Globus pallidus (tissue), 1 donor: ENCODE results near the gene COG6.

ENCODE experiments used
- DNase-seq: peaks from one replicate; pipeline ENCODE4 v3.0.0-alpha.2; 2015; ENCODE audit warnings: low spot score

Gene COG6

DNA sequence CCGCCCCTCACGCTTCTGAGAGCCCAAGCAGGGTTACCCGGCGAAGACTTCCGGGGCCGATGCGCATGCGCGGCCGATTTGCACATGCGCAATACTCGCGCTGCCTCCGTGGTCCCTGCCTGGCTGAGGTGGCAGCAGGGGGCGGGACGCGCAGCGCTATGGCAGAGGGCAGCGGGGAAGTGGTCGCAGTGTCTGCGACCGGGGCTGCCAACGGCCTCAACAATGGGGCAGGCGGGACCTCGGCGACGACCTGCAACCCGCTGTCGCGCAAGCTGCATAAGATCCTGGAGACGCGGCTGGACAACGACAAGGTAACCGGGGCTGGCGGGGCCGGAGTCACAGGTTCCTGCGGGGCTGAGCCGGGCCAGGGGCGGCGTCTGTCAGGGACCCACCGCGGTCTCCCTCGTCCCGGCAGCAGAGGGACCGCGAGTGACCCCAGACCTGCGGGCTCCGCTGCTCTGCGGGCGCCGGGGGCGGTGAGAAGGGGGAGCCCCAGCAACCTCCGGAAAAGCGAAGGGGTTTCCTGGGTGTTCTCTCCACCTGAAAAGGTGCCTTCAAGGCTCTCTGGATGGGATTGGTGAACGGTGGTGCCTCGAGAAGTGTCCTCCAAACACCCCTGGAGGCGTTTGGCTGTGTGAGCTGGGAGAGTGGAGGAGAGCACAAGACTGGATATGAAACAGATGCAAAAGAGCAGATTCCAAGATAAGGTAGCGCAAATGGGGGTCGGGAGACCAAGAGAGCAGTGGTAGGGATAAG is at the start of gene COG6:
Gene COG6 (plus strand): TSS at position 94 of the 756 bp plus-strand sequence. CDS start 65 bp downstream, at position 159.
- peak; percentile 89 for DNase-seq

DNA sequence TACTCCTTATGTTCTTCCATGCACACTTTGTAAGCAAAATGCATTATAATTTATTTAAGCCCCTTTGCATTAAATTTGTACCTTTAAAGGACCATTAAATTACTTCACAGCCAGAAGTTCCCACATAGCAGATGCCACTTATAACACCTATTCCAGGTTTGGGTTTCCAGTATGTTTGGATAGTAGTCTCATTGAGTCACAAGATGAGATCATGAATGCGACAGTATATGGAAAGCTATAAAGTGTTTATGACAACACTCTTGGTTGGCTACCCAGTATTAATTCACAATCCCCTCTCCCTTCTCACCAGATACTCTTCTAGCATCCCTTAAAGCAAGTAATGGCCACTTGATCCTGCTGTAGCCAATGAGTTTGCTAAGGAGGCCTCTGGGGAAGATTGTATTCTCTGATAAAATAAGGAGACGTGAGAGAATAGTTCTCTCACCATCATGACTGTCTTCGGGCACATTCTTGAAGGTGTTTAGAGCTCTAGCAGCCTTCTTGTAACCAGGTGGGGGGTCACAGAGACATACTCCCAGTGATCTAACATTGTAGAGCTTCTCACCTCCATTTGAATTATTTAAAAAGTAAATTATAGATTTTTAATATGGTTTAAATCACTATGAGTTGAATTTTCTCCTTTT is 49.7 kb upstream of the COG6 start:
- DNase-seq: no peak

DNA sequence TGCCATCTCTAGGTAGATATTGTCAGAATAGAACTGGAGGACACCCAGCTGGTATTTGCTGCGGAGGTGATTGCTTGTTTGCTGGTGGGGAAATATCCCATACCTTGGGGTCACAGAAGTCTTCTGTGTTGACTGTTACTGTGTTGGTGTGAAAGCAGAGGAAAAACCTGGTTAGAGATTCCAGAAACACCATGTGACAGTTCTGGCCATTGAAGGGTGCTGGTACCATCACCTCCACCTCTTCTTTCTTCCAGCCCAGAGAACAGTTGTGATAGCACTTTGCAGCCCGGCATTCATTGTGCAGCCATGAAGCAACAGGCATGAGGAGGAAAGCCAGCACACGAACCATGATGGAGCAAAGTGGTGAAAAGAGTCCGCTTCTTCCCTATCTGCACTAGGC is 47.6 kb upstream of the COG6 start:
- no peak for DNase-seq

DNA sequence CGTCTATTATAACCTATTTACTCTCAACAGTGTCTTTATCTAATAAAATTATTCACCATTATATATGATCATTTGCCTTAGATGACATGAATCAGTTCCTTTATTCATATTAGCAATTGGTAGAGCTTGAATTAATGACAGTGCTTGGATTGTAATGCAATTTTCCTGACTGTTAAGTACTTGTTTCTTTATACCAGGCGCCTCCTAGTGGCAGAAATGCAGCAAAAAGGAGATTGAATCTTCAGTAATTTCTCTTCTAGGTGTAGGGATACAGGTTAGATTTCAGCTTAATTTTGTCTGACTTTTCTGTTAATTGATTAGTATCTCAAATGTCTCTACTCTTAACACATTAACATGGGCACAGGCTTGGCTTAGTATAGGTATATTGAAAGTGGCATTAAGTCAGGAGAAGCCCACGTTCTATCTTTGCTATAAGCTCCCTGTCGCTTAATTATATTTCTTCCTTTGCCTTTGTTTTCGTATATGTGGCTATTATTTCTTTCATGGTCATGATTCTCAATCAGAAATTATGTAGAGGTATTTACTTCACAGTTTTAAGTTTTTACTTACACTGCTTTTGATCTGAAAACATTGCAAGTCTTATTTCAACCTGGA is 43.3 kb upstream of the COG6 start:
- peak; percentile 76 for DNase-seq

DNA sequence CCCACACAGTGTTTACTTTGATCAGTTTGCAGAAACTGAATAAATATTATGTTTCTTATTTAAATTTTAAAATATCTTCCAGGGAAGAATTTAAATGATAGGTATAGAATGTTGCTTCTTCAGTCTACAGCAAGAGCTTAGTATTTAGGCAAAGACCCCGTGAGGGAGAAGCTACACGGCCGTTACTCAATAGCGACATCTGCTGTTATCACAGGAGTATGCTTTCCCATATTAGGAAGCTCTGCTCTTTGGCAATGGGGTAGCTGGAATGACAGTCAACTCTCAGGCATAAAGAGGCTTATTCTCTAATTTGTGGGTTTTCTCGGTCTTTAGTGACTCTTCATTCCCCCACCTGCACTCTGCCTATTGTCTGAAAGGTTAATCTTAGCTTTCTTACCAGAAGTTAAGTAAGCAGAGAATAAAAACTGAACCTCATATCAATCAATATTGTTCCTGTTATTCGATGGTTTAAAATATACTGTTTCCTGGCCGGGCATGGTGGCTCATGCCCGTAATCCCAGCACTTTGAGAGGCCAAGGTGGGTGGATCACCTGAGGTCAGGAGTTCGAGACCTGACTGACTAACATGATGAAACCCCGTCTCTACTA is 39.3 kb upstream of the COG6 start:
- DNase-seq: peak; percentile 79

DNA sequence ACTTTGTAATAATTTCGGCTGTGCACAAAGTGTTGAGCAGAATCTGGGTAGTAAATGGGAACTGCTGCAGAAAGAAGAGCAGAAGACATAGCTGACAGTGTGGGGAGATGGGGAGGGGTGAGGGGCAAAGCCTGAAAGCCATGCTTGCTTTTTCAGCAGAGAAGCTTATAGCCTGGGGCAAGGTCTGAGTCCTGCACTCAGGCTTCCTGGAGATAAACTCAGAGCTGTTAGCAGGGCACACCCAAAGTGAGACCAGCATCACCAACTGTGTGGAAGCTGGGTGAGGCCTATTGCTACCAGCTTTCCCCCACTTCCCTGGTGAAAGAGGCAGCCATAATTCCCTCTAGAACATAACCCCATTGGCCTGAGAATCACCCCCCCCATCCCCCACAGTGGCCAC is 36.9 kb upstream of the COG6 start:
- DNase-seq: no peak

DNA sequence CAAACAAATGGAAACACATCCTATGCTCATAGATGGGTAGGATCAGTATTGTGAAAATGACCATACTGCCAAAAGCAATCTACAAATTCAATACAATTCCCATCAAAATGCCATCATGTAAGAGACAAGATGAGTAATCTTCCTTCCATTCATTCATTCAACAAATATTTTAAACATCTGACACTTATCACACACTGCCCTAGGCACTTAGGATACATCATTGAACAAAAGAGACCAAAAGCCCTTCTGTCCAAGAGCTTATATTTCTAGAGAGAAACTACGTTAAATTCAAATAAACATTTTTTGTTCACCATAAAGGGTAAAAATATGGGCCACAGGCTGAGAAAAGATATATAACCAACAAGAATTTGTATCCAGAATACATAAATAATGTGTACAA is 32.0 kb upstream of the COG6 start:
- no peak for DNase-seq

DNA sequence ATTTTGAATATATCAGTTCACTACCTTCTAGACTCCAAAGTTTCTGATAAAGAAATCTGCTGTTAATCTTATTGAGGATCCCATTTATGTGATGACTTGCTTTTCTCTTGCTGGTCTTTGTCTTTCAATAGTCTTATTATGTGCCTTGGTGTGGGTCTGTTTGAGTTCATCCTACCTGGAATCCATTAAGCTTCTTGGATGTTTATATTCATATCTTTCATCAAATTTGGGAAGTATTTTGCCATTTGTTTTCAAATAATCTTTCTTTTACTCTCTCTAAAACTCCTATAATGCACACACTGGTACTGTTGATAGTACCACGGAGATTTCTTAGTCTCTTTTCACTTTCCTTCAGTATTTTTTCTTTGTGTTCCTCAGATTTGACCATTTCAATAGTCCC is 24.2 kb upstream of the COG6 start:
- DNase-seq: no peak

DNA sequence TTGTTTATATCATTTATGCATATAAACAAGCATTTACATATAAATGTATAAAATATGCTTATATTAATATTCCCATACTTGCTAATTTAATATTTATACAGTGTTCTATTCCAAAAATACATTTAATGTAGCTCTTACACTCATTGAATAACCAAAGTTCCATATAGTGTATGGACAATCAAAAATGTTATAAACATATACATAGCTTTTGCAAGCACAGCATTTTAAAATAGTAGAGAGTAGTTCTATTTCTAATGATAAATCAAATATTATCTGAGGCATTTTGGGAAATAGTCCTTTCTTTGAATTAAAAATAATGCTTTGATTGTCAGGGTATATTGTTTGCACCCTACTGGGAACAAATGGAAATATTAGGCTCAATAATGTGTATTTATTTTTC is 22.5 kb upstream of the COG6 start:
- DNase-seq: no peak

DNA sequence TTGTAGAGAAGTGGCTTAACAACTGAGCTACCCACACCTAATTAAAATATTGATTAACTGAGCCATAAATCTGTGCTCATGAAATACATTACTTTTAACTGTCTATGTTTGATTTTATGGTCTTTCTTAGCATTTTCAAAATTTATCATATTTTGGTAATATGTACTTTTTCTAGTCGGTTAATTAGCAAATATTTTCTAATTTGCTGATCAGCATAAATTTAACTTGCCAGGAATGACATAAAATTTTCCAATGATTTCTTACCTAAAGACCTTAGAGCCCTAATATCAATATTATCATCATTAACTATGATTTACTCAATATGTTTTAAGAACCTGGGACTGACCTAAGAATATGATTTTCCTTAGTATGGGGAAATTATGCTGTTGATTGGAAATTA is 19.9 kb upstream of the COG6 start:
- no peak for DNase-seq

DNA sequence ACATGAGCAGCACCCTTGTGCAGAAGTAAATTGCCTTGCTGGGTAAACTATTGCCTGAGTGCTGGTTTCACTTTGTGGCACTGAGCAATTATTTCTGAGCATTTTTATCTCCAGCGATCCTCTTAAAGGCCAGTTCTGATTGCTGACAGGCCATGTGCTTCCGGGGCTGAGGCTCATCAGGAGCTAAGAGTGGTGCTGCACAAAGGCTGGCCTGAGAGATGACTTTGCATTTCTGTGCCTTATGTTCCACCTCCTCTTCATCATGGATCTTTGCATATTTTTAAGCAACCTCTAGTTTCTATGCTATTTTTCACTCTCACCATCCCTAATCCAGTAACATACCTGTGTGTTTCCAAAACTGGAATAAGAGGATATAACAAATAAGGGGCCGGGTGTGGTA is 17.6 kb upstream of the COG6 start:
- no peak for DNase-seq

DNA sequence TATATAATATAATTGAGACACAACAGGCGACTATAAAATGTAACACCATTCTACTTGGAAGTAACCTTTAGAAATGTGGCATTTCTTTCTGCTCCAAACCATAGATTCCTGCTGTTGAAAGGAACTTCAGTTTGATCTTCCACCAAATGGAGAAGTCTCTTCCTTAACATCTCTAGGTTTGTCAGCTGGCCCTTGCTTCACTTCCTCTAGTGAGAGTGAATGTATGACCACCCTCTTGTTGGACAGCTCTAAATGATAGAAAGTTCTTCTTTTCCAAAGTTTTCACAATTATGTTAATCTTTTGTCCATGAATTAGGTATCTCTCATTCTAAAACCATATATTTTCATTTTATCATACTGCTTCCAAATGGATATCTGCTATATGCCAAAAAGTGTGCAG is 13.8 kb upstream of the COG6 start:
- no peak for DNase-seq

DNA sequence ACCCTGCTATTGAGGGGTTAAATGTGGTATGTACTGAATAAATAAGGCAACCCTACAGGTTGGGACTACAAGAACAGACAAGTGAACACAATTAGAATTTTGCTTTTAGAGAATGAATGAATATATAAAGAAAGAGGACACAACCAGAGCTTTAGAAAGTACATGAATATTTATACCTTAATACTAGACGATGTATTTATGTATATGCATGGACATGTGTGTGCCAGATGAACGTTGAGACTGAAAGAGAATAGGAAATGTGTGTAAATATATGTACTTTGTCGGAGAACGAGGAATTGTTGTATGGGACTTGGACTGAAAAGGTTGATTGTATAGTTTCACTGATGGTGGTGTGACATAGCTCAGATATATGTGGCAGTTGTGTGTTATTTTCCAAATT is 9.3 kb upstream of the COG6 start:
- DNase-seq: no peak

DNA sequence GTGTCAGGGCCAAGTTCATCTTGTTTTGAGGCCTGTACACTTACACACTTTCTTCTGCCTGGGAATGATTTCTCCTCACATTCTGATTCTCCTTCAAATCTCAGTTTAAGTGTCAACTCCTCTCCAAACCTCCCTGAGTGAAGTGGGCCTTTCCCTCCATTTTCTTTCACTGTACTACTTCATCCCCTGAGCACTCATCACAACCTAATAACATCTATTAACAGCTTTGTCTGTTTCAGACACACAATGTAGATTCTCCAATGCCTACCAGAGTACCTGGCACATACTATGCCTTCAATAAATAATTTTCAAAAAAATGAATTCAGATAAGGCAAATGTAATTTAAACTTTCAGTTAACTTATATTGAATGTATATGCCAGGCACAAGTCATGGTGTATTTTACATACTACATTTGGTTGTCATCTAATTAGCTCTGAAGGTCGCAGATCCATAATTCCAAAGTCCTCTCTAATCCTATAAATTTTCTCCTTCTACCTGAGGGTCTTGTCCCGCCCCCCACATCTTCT is 357 bp upstream of the COG6 start:
- DNase-seq: no peak

DNA sequence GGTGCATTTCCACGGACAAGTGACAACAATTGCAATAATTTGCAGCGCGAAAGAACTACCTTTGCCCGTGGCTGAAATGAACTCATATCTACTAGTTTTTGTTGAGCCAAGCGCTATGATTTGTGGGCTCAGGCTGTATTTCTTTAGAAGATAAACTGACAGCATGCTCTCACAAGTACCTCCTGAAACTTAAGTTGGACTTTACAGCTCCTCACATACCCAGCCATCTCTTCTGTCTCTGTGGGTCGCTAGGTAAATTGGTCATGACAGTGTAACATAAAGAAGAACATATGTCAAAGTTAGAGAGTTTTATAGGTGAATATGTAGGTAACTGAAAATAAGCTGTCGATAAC is 839 bp downstream of the COG6 start:
- no peak for DNase-seq

DNA sequence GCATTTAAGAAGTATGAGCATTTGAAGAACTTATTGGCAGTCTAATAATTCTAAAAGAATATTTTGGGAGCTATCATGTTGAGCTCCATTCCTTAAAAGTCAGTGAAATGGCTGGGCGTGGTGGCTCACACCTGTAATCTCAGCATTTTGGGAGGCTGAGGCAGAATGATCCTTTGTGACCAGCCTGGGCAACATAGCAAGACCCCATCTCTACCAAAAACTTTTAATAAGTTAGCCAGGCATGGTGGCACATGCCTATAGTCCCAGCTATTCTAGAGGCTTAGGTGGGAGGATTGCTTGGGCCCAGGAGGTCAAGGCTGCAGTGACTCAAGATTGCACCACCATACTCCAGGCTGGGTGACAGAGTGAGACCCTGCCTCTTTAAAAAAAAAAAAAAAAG is 8.0 kb downstream of the COG6 start:
- DNase-seq: no peak

DNA sequence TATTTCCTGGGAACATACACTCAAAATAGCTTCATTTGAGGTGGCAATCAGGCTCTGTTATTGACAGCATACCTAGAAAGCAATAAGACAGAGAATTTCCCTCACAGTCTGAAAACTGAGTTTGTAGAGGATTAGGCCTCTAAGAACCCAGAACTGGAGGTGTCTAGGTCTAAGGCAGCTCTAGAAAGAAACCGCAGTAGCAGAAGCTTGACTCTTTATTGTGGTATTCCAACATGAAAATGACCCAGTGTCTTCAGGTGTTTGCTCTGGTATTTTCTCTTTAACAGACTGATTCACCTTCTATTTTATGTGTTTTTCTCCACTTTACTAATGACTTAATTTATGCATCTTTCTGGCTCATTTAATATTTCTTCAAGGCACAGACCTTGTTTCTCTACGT is 8.5 kb downstream of the COG6 start:
- no peak for DNase-seq

DNA sequence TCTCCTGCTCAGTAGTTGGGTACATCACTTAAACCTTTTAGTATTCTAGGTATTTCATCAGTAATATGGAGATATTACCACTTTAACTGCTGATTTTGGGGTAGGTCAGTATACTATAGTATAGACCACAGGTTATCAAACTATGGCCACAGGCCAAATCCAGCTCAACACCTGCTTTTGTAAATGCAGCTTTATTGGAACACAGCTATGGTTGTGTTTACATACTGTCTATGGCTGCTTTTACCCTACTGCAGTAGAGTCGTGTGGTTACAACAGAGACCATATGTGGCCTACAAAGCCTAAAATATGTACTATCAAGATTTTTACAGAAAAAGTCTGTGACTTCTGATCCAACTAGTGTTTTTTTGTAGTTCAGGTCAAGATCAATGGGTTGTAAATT is 10.3 kb downstream of the COG6 start:
- DNase-seq: no peak

DNA sequence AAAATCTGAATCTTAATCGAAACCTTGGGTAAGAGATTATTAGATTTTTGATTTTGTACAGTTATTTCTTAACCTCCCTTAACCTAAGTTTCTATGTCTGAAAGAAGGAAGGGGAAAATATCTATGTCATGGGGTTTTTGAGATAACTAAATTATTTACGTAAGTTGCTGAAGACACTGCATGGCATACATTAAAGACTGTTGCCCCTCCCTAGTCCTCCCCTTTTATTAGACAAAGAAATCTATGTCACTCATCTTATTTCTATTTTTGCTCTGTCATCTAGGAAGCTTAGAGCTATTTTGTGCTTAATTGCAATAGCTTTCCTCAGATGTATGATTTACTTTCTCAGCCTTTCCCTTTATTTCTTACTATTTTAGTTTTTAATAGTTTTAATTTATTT is 15.0 kb downstream of the COG6 start:
- DNase-seq: no peak

DNA sequence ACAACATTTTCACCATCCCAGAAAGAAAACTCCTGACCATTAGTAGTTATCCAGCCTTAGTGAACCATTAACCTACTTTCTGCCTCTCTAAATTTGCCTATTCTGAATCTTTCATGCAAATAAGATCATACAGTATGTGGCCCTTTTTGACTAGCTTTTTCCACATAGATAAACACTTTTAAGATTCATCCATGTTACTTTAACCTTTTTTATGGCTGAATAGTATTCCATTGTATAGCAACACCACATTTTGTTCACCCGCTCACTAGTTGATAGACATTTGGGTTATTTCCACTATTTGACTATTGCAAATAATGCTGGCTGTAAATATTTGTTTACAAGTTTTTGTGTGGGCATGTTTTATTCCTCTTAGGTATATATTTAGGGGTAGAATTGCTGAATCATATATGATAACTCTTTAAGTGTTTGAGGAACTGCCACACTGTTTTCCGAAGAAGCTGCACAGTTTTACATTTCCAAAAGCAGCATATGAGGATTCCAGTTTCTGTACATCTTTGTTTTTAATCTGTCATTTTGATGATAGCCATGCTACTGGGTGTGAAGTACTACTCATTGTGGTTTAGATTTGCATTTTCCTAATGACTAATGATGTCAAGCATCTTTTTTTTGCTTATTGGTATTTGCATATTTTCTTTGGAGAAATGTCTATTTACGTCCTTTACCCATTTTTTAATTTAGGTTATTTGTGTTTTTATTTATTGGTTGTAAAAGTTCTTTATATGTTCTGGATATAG is 17.1 kb downstream of the COG6 start:
- DNase-seq: no peak

DNA sequence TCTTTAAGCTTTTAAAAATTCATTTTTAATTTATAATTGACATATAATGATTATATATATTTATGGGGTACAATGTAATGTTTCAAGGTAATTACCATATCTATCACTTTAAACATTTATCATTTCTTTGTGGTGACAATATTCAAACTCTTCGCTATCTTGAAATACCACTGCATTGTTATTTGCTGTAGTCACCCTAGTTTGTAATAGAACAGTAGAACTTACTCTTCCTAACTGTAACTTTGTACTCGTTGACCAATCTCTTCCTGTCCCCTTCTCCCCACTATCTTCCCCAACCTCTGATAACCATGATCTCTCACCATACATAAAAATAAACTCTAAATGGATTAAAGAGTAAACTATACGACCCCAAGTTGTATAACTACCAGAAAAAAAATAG is 20.4 kb downstream of the COG6 start:
- no peak for DNase-seq

DNA sequence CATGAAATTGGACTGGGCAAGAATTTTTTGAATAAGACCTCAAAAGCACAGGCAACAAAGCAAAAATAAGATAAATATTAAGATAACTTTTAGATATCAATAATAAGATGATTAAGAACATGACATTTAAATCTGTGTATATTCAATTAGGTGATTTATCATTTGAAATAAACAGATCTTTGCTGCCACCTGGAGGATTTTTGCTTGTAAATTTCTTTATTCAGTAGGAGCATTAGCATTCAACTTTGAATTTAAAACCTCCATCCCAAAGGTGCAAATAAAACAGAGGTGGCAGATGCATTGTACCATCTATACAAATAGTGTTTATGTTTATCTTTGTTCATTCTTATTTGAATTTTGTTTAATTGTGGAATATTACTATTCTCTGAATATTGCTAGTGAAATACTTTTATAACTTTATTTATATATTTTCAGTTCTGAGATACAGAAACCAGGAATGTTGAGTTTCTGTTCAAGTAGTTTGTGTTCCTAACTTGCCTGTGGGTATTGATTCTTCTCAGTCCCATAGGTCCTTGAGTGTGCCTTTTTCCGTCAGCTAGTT is 20.9 kb downstream of the COG6 start:
- DNase-seq: peak; percentile 64
